Measurements from ENCODE around the gene TRPT1. TPM values are rescaled to one million over a fixed set of nuclear protein-coding genes. Genes with fewer than 3 reads are reported as not detected.

Gene TRPT1
- total RNA-seq, 1 donor from 2014 or later = 39.0 TPM

DNA sequence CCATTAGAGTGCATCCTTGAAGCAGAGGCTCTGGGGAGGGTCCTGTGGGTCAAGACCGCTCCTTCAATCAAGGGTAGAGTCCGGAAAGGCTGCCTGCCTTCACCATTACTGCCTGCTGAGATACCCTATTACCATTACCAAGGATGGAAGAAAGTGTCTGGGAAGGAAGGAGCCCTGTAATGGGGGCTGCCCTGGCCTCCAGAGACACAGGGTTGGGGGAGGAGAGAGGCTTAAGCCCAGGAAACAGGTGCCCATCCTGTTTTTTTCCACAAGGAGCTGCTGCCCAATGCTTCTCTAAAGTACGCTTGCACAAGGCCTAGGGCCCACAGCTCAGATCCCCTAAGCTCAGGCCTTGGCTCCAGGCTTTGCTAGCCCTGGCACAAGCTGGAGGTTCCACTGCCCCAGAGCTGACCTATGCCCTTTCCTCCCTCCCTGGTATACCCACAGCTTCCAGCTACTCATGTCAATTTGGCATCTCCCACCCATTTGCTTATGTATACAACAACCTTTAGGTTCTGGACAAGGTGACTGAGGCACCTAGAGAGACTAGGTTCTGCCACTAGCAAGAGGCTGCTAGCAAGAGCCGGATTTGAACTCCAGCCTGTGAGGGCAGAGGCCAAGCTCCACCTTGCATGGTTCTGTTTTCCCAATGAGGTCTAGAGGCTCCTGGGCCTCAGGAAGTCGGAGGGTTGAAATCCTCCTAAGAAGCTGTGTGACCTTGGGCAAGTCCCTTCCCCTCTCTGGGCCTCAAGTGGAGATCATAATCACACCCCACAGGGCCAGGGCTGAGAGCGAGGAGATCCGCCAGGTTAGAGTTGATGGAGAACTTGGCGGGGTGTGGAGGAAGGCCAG is 23.8 kb upstream of the TRPT1 start:
- Mint-ChIP-seq H3K27me3 (ENCODE audit: unreplicated experiment) (peaks cover 8% of the 10 kb centered on the region), H3K4me3 (ENCODE audit: unreplicated experiment) (peak overlapping the region; percentile 25), H3K4me1 (ENCODE audit: low read depth, unreplicated experiment) (peaks cover 12% of the 10 kb centered on the region), H3K9me3 (ENCODE audit: unreplicated experiment) (peaks cover 9% of the 10 kb centered on the region), H3K27ac (ENCODE audit: unreplicated experiment) (no peak overlapping the region), H3K36me3 (ENCODE audit: unreplicated experiment) (no peaks in the 10 kb centered on the region)
- DNase-seq = no peak
- TF ChIP-seq CTCF (IDR thresholded peaks at IDR 0.05; ENCODE audit: partially characterized antibody, unreplicated experiment) = no peak

GRCh38 chr11:64249038-64249437 is 23.1 kb upstream of the TRPT1 start:
- Mint-ChIP-seq H3K4me3 (ENCODE audit: unreplicated experiment) (peak overlapping the region; percentile 25), H3K27ac (ENCODE audit: unreplicated experiment) (no peak overlapping the region), H3K36me3 (ENCODE audit: unreplicated experiment) (no peaks in the 10 kb centered on the region), H3K27me3 (ENCODE audit: unreplicated experiment) (peaks cover 8% of the 10 kb centered on the region), H3K9me3 (ENCODE audit: unreplicated experiment) (peaks cover 11% of the 10 kb centered on the region), H3K4me1 (ENCODE audit: low read depth, unreplicated experiment) (peaks cover 12% of the 10 kb centered on the region)
- DNase-seq = no peak
- TF ChIP-seq CTCF (IDR thresholded peaks at IDR 0.05; ENCODE audit: partially characterized antibody, unreplicated experiment) = no peak

DNA sequence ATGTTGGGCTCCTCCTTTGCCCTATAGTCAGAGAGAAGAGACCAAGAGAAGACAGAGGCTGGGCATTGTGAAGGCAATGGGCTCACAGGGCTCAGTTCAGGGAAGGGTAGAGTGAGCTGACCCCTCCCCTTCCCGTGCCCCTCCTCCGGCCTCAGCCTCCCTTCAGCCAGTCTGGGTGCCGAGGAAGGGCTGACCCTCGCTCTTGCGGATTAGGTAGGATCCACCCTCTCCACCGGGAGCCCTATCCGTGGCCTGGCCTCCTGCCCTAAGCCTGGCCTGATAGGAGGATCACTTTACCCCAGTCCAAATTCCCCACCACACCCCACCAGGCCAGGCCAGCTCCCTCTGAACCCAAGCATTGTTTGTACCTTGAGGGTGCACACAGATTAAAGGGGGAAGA is 22.6 kb upstream of the TRPT1 start:
- Mint-ChIP-seq H3K4me3 (ENCODE audit: unreplicated experiment) (peak overlapping the region; percentile 95), H3K9me3 (ENCODE audit: unreplicated experiment) (peaks cover 16% of the 10 kb centered on the region), H3K27ac (ENCODE audit: unreplicated experiment) (peak overlapping the region; percentile 94), H3K36me3 (ENCODE audit: unreplicated experiment) (no peaks in the 10 kb centered on the region), H3K27me3 (ENCODE audit: unreplicated experiment) (peaks cover 8% of the 10 kb centered on the region), H3K4me1 (ENCODE audit: low read depth, unreplicated experiment) (peaks cover 8% of the 10 kb centered on the region)
- TF ChIP-seq CTCF (IDR thresholded peaks at IDR 0.05; ENCODE audit: partially characterized antibody, unreplicated experiment) = no peak
- no peak for DNase-seq

GRCh38 chr11:64247729-64248531 is 21.9 kb upstream of the TRPT1 start:
- H3K4me1 Mint-ChIP-seq (ENCODE audit: low read depth, unreplicated experiment) = peaks cover 7% of the 10 kb centered on the region
- no peak for DNase-seq
- peak overlapping the region; percentile 94 for H3K27ac Mint-ChIP-seq (ENCODE audit: unreplicated experiment)
- H3K4me3 Mint-ChIP-seq (ENCODE audit: unreplicated experiment) = peak overlapping the region; percentile 95
- TF ChIP-seq CTCF (IDR thresholded peaks at IDR 0.05; ENCODE audit: partially characterized antibody, unreplicated experiment) = no peak
- peaks cover 19% of the 10 kb centered on the region for H3K9me3 Mint-ChIP-seq (ENCODE audit: unreplicated experiment)
- peaks cover 10% of the 10 kb centered on the region for H3K27me3 Mint-ChIP-seq (ENCODE audit: unreplicated experiment)
- no peaks in the 10 kb centered on the region for H3K36me3 Mint-ChIP-seq (ENCODE audit: unreplicated experiment)

Measured in glutamatergic neuron (in vitro differentiated cells).